SK-N-SH treated with all-trans-retinoic acid at 6 μM for 48 hours (cell line): ENCODE results near the gene GFI1B.

Source experiments
- ARNTL ChIP-seq: fragments of 450-650 bp; formaldehyde crosslinking; IDR thresholded peaks from 2 replicates; pipeline ENCODE4 v1.5.0; 2020; ENCODE audit warnings: low read depth, mild to moderate bottlenecking, moderate library complexity, borderline replicate concordance
- BACH2 ChIP-seq: fragments of 250-450 bp; sonication (Bioruptor Pico); IDR thresholded peaks from 2 replicates; pipeline ENCODE4 v1.9.0; 2021; ENCODE audit warnings: mild to moderate bottlenecking, borderline replicate concordance
- CSDC2 ChIP-seq: fragments of 250-450 bp; sonication (Bioruptor Pico); IDR thresholded peaks from 2 replicates; pipeline ENCODE4 v1.5.0; 2020; ENCODE audit warnings: mild to moderate bottlenecking, moderate library complexity
- CSRNP3 ChIP-seq: fragments of 250-450 bp; sonication (Bioruptor Pico); IDR thresholded peaks from 2 replicates; pipeline ENCODE4 v1.5.1; 2021; ENCODE audit warnings: mild to moderate bottlenecking, moderate library complexity
- PATZ1 ChIP-seq: fragments of 250-450 bp; sonication (Bioruptor Pico); IDR thresholded peaks from 2 replicates; pipeline ENCODE4 v1.8.0; 2020; ENCODE audit warnings: mild to moderate bottlenecking, moderate library complexity, borderline replicate concordance
- POU6F1 ChIP-seq: fragments of 250-450 bp; sonication (Bioruptor Pico); IDR thresholded peaks from 2 replicates; pipeline ENCODE4 v1.8.0; 2021; ENCODE audit warnings: low read depth, mild to moderate bottlenecking, moderate library complexity, borderline replicate concordance
- PPARA ChIP-seq: fragments of 250-450 bp; sonication (Bioruptor Pico); IDR thresholded peaks from 2 replicates; pipeline ENCODE4 v1.5.0; 2020; ENCODE audit warnings: mild to moderate bottlenecking, borderline replicate concordance
- ZFP30 ChIP-seq: fragments of 450-650 bp; formaldehyde crosslinking; IDR thresholded peaks from 2 replicates; pipeline ENCODE4 v1.5.0; 2022; ENCODE audit warnings: mild to moderate bottlenecking, moderate library complexity
- ZNF565 ChIP-seq: fragments of 450-650 bp; formaldehyde crosslinking; conservative IDR thresholded peaks from 2 replicates; pipeline ENCODE4 v1.5.0; 2020; ENCODE audit warnings: low read depth, mild to moderate bottlenecking, moderate library complexity
- ZNF70 ChIP-seq: fragments of 450-650 bp; formaldehyde crosslinking; IDR thresholded peaks from 2 replicates; pipeline ENCODE4 v1.5.0; 2020; ENCODE audit warnings: mild to moderate bottlenecking, moderate library complexity

- TF ChIP-seq PATZ1 (CRISPR knock-in tag) (no peak), PPARA (CRISPR knock-in tag) (no peak), ARNTL (no peak), ZNF565 (no peak), BACH2 (CRISPR knock-in tag) (no peak), CSRNP3 (CRISPR knock-in tag) (no peak), CSDC2 (no peak), POU6F1 (CRISPR knock-in tag) (no peak), ZFP30 (no peak), ZNF70 (CRISPR knock-in tag) (no peak)
Measured at GRCh38 chr9:132990781-132991180, 12.3 kb downstream of the GFI1B start.
